AG04450 (cell line): ENCODE results near the gene MYLK. TPM values are rescaled to one million over a fixed set of nuclear protein-coding genes. Genes with fewer than 3 reads are reported as not detected.
A peak's percentile ranks its signal among the peaks of the same experiment; 100 is the strongest.

ENCODE experiments used
- CTCF ChIA-PET: fragments of 300-600, 350-600 bp; formaldehyde crosslinking; extraction: SDS; loops from one replicate; lab custom pipeline; 2022; ENCODE audit warnings: antibody characterized with exemption, inconsistent platforms; lab: Charles Lee
- POLR2A ChIA-PET: fragments of 350-600 bp; formaldehyde crosslinking; extraction: SDS; loops from one replicate; lab custom pipeline; 2021; ENCODE audit warnings: antibody characterized with exemption, inconsistent platforms; lab: Yijun Ruan, JAX
- DNase-seq: peaks from one replicate; pipeline ENCODE4 v3.0.0-alpha.2; 2011; ENCODE audit warnings: low read depth, low spot score
- H3K27ac ChIP-seq: one replicate; pipeline ENCODE4 v1.5.1; 2012; ENCODE audit warnings: low read depth, low read length, control low read depth
- H3K27me3 ChIP-seq: one replicate; pipeline ENCODE4 v1.6.0; 2012; ENCODE audit warnings: low read length; ENCODE audit not compliant: control insufficient read depth, insufficient read depth
- H3K4me3 ChIP-seq: 2 replicates; pipeline ENCODE4 v1.5.1; 2011; ENCODE audit warnings: mild to moderate bottlenecking, low read depth, low read length, control low read depth
- H3K9me3 ChIP-seq: 2 replicates; pipeline ENCODE4 v1.5.1; 2012; ENCODE audit warnings: low read length; ENCODE audit not compliant: control insufficient read depth, insufficient read depth
- polyA plus RNA-seq: library from polyadenylated mRNA; depleted of rRNA; stranded (reverse); fragments of >200 nt; gene quantifications from 2 replicates; pipeline ENCODE4 v1.2.3, GENCODE V29; 2011
- TF ChIP-seq, protein P1 (sequence below): IDR thresholded peaks from 2 replicates; pipeline ENCODE4 v1.5.1; 2011; ENCODE audit warnings: low read depth, low read length, control low read depth, inconsistent platforms

Gene MYLK
- polyA plus RNA-seq, 1 experiment, result 1,320 TPM

DNA sequence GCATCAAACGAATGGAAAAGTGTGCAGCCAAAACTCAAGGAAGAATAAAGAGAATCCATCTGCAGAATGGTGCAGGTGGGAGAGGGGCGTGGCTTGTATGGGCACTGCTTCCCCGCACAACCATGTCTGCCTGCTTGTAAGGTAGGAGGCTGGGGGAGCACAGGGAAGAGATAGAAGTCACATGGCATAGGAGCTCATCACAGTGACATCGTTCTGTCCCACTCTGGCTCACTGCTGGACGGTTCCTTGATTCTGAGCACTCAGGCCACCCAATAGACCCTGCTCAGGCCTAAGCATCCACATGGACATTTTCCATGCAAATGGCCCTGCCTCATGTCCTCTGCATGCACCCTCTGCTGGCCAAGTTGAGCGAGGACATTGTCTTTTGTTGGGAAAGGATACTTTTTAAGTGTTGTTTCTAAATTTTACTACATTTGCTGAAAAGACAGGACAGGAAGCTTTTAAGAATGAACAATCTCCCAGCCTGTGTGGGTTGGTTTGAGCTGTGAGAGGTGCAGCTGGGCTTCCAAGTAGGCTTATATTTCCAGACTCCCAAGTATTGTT, 3.1 kb downstream of the MYLK start:
- peak; percentile 13 for DNase-seq
- Histone ChIP-seq H3K9me3 (no peaks in the 10 kb centered on the region), H3K27ac (no peak overlapping the region), H3K4me3 (peak overlapping the region; percentile 87), H3K27me3 (no peaks in the 10 kb centered on the region)
- TF ChIP-seq, protein P1, sequence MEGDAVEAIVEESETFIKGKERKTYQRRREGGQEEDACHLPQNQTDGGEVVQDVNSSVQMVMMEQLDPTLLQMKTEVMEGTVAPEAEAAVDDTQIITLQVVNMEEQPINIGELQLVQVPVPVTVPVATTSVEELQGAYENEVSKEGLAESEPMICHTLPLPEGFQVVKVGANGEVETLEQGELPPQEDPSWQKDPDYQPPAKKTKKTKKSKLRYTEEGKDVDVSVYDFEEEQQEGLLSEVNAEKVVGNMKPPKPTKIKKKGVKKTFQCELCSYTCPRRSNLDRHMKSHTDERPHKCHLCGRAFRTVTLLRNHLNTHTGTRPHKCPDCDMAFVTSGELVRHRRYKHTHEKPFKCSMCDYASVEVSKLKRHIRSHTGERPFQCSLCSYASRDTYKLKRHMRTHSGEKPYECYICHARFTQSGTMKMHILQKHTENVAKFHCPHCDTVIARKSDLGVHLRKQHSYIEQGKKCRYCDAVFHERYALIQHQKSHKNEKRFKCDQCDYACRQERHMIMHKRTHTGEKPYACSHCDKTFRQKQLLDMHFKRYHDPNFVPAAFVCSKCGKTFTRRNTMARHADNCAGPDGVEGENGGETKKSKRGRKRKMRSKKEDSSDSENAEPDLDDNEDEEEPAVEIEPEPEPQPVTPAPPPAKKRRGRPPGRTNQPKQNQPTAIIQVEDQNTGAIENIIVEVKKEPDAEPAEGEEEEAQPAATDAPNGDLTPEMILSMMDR, result peak; percentile 73
- ChIA-PET CTCF (interaction anchor here (0.5 to 4.0 kb wide), 10 partner anchors 9 to 278 kb away, joined by 3 to 14 read pairs (median 3); no protein-coding TSS in a partner anchor), POLR2A (no interaction called here)

DNA sequence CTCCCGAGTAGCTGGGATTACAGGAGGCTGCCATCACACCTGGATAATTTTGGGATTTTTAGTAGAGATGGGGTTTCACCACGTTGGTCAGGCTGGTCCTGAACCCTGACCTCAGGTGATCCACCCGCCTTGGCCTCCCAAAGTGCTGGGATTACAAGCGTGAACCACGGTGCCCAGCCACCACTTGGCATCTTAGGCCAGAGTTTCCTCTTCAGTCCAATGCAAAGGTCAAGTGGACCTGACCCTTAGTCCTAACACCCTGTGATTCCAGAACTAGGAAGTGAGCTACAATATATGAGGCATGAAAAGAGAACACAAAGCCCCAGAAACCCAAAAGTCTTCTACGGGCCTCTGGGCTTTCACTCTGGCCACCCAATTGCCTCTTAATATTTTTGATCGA, 5.3 kb downstream of the MYLK start:
- ChIA-PET CTCF (interaction anchor here (0.5 to 1.0 kb wide), 2 partner anchors 155 to 1641 kb away, joined by 3 read pairs; partner anchors contain the start of gene SNX4), POLR2A (no interaction called here)
- no peak for DNase-seq
- Histone ChIP-seq H3K27me3 (no peaks in the 10 kb centered on the region), H3K9me3 (no peaks in the 10 kb centered on the region), H3K4me3 (no peak overlapping the region), H3K27ac (no peak overlapping the region)
- TF ChIP-seq, protein P1, result no peak

DNA sequence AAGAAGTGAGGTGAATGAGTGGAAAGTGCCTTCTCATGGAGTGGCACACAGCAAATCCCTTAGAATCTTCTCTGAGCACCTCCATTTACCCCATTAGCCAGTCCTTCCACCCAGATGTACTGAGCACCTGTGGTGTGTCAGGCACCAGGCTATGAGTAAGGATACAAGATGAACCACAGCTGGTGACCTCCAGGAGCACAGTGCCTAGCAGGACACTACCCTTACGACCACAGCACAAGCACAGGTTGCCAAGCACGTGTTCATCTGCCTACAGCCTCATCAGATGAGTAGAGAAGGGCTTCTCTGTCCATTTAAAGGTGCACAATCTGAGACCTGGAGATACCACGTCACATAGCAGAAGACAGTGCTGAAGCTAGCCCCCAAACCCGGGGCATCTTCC, 6.2 kb downstream of the MYLK start:
- TF ChIP-seq, protein P1, result no peak
- no peak for DNase-seq
- Histone ChIP-seq H3K4me3 (no peak overlapping the region), H3K27me3 (no peaks in the 10 kb centered on the region), H3K27ac (no peak overlapping the region), H3K9me3 (no peaks in the 10 kb centered on the region)
- CTCF ChIA-PET, result no interaction called here
- POLR2A ChIA-PET, result no interaction called here

DNA sequence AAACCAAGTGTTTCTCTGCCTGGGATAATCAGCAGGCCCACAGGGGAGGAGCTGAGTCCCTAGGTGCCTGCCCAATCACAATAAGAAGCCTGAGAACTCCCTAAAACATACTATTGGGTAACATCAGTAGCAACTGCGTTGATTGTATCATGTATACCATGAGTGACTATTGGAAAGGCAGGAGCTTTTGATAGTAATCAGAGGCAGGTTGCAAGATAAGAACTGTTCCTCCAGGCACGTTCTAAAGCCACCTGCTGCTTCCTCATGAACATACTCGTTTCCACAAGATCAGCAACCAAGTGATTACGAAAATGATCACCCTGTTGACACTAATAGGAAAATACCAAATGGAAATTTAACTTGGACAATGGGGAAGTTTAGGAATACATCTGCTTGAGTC, 6.7 kb downstream of the MYLK start:
- Histone ChIP-seq H3K27ac (no peak overlapping the region), H3K4me3 (no peak overlapping the region), H3K9me3 (no peaks in the 10 kb centered on the region), H3K27me3 (no peaks in the 10 kb centered on the region)
- CTCF ChIA-PET, result no interaction called here
- POLR2A ChIA-PET, result no interaction called here
- TF ChIP-seq, protein P1, result no peak
- DNase-seq, result no peak

DNA sequence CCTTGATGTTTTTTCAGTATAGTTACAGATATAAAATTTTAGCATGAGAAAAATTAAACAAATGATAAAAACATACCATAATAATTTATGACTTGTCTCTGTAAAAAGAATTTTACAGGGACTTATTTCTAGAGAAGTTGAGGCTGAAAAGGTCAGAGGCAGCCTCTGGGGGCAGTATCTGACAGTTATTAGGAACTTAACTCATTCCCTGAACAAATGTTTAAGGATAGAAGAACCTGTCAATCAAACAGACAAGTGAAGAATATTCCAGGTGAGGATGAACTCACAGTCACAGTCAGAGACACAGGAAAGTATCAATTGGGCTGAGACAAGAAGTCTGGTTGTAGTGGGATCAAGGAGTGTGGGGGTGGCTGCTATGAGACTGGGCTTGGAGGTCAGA, 7.3 kb downstream of the MYLK start:
- Histone ChIP-seq H3K27ac (no peak overlapping the region), H3K4me3 (no peak overlapping the region), H3K9me3 (no peaks in the 10 kb centered on the region), H3K27me3 (no peaks in the 10 kb centered on the region)
- TF ChIP-seq, protein P1, result peak; percentile 24
- ChIA-PET POLR2A (no interaction called here), CTCF (no interaction called here)
- DNase-seq, result no peak
